GM15510 (cell line): ENCODE measurements around the gene MBOAT1.

Source experiments
- POLR2A ChIP-seq: IDR thresholded peaks from 3 replicates; pipeline ENCODE4 v1.6.1; 2011; ENCODE audit warnings: borderline replicate concordance; ENCODE audit not compliant: insufficient read length; ENCODE audit errors: extremely low read depth

Gene MBOAT1, protein sequence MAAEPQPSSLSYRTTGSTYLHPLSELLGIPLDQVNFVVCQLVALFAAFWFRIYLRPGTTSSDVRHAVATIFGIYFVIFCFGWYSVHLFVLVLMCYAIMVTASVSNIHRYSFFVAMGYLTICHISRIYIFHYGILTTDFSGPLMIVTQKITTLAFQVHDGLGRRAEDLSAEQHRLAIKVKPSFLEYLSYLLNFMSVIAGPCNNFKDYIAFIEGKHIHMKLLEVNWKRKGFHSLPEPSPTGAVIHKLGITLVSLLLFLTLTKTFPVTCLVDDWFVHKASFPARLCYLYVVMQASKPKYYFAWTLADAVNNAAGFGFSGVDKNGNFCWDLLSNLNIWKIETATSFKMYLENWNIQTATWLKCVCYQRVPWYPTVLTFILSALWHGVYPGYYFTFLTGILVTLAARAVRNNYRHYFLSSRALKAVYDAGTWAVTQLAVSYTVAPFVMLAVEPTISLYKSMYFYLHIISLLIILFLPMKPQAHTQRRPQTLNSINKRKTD

DNA sequence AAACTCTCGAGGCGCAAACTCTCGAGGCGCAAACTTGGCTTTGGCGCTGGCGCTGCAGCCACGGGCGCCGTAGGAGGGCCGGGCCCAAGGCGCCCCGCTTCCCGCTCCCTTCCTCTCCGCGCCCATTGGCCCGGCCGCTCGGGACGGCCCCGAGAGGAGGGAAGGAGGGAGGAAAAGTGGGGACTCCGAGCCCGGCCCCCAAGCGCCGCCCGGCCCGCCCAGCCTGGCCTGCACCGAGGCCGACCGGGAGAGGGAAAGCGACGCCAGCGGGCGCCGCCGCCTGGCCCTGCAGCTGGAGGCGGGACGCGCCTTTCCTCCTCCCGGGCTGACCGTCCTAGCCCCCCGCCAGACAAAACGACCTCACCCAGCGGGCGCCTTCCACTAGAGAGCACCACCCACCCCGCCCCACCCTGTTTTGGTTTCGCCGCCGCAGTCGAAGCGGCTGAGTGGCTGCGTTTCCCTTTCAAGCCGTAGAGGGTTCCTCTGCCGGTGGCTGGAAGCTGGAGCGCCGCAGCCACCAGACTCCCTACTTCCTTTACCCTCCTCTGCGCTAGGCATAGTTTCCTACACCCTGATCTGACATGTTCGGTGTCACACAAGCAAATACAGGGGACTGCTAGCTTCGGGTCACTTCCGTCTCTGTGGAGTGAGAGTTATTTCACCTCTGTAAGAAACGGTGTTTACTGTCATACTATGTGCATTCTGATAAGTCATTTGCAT lies at the start of gene MBOAT1:
Gene MBOAT1 (minus strand): TSS at position 78 of the 720 bp plus-strand sequence. CDS start 235 bp downstream, outside the sequence.
- peak; percentile 73 for TF ChIP-seq POLR2A

DNA sequence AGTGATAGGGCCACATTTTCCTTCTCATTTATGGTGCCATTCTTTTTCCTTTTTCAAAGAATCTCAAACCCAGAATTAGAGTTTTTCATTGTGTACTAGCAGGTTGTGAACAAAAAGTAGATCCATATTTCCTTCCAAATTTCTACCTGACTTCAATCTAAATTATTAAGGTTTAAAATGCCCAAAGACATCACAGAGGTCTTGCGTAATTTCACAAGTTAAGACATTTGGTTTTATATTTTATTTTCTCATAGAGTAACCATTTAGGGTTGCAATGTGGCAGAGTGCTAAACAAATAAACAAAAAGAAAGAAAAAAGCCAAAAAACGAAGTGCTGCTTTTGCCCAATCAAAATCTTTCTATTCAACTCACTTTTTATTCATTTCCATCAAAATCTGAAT lies 49.4 kb upstream of the MBOAT1 start:
- no peak for TF ChIP-seq POLR2A

DNA sequence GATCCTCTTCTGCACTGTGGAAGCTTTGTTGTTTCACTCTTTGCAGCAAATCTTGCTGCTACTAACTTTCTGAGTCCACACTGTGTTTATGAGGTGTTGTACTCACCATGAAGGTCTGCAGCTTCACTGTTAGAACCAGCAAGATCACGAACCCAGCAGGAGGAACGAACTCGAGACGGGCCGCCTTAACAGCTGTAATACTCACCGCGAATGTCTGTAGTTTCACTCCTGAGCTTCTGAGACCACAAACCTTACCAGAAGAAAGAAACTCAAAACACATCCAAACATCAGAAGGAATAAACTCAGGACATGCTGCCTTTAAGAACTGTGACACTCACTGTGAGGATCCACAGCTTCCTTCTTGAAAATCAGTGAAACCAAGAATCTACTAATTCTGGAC lies 48.1 kb upstream of the MBOAT1 start:
- TF ChIP-seq POLR2A, result no peak

DNA sequence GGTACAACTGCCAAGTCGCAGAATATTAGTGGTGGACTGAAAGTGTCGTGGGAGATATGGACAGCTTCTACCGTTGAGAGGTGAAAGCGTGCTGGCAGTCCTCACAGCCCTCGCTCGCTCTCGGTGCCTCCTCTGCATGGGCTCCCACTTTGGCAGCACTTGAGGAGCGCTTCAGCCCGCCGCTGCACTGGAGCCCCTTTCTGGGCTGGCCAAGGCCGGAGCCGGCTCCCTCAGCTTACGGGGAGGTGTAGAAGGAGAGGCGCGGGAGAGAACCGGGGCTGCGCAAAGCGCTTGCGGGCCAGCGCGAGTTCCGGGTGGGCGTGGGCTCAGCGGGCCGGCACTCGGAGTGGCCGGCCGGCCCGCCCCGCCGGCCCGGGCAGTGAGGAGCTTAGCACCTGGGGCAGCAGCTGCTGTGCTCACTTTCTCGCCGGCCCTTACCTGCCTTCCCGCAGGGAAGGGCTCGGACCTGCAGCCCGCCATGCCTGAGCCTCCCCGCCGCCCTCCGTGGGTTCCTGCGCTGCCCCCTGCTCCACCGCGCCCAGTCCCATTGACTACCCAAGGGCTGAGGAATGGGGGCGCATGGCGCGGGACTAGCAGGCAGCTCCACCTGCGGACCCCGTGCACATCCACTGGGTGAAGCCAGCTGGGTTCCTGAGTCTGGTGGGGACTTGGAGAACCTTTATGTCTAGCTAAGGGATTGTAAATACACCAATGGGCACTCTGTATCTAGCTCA lies 47.2 kb upstream of the MBOAT1 start:
- TF ChIP-seq POLR2A, result no peak

DNA sequence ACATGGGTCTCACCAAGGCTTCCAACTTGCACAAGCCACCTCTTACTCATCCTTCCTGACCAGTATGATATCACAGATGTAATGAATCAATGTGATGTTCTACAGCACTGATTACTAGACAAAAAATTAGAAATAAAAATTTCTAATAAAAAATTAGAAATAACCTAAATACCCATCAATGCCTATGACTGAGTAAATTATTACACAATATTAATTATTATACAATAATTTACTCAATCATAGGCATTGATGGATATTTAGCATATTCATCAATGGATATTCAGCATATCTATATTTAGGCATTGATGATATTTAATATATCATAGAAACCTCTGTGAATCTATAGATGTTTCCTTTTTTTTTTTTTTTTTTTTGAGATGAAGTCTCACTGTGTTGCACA lies 43.2 kb upstream of the MBOAT1 start:
- no peak for TF ChIP-seq POLR2A

DNA sequence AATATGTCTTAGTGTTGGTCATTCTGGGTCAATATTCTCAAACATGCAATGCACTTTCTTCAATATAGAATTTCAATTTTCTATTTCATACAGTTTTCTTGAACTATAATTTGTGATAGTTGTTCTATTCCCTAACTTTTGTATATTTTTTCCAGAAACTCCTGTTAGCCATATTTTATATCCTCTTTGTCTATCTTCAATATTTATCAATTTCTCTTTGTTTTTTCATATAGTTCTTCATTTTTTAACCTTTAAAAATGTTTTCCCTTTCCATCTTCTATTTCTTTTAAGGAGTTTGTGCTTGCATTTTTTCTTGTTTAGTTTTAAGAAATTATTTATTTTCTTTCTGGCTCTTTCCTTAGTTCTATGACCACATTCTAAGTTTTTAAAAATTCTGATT lies 42.0 kb upstream of the MBOAT1 start:
- TF ChIP-seq POLR2A, result no peak

DNA sequence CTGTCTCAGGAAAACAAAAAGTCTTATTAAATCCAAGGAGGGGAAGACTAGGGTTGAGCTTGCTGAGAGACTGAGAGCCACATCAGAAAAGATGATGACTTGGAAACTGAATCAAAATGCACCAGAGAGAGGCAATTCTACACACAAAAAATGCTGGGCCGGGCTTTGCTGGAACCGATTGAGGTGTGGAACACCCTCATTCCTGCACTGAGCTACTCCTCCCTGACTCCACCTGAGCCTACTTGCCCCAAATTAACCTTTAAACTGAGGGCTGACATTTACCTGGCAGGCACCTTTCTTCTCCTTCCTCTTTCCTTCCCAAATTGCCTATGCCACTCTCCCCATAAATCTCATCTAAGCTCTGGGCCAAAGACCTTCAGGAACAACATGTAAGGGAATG lies 40.8 kb upstream of the MBOAT1 start:
- TF ChIP-seq POLR2A, result no peak

DNA sequence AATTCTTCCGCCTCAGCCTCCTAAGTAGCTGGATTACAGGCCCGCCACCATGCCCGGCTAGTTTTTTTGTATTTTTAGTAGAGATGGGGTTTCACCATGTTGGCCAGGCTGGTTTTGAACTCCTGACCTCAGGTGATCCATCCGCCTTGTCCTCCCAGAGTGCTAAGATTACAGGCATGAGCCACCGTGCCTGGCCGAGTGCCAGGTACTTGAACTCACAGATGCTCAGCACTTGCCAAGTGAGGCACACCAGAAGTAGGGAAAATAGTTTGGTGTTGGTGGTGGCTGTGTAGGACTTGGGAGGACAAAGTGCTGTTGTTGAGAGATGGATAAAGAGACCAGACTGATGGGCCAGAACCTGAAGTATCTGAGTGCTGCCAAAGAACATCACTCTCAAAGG lies 40.0 kb upstream of the MBOAT1 start:
- no peak for TF ChIP-seq POLR2A

DNA sequence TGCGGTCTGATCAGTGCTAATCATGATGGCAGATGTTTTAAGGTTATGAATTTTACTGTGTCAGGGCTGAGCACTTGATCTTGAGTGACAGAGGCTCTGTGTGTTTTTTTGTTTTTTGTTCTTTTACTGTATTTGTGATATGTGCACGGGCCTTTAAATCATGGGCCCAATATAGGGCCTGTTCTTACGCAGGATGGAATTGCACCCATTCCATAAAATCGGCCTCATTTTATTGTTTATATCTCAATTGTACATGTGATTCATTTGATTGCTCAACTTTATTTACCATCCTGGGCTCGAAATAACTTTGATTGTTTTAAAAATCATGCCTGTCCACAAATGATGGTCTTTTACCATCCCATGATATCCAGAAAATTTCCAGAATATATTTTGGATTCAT lies 39.3 kb upstream of the MBOAT1 start:
- TF ChIP-seq POLR2A, result no peak

DNA sequence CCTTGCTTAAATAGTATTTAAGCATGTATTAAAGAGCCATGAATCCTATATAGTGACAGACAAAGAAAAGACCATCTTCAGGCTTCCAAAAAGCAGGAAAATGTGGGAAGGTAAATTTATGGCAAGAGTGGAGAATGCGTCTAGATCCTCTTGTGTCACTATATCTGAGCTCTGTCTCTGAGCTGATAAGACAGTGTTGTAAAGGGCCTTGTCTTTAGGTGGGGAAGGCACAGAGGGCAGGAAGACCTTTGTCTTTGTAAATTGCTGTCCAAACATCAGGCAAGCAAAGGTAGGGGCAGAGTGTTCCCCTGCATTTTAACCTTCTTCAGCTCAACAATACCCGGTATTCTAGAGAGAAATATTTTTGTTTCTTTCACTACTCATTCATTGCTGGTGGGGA lies 33.9 kb upstream of the MBOAT1 start:
- no peak for TF ChIP-seq POLR2A

DNA sequence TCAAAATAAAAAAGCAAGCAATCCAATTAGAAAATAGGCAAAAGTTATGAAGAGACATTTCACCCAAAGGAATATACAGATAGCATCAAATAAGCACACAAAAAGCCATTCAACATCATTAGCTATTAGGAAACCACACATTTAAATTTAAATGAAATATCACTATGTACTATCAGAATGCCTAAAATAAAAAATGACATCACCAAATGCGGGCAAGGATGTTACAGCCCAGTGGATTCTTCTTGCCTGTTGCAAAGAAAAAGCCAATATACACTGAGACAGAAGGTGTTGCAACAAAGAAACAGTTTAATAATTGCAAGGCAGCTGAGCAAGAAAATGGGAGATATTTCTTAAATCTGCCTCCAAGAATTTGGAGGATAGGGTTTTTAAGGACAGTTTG lies 31.0 kb upstream of the MBOAT1 start:
- no peak for TF ChIP-seq POLR2A

DNA sequence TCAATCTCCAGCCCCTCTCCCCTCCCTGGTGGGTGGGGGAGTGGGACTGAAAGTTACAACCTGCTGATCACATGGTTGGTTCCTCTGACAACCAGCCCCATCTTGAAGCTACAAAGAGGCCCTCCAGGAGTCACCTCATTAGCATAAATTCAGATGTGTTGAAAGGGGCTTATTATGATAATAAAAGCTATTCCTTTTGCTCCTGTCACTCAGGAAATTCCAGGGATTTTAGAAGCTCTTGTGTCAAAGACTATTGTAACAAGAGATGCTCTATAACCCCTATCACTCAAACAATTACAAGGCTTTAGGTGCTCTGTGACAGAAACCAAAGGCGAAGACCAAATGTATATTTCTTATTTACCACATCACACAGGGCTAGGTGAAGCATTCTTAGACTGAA lies 30.1 kb upstream of the MBOAT1 start:
- no peak for TF ChIP-seq POLR2A

DNA sequence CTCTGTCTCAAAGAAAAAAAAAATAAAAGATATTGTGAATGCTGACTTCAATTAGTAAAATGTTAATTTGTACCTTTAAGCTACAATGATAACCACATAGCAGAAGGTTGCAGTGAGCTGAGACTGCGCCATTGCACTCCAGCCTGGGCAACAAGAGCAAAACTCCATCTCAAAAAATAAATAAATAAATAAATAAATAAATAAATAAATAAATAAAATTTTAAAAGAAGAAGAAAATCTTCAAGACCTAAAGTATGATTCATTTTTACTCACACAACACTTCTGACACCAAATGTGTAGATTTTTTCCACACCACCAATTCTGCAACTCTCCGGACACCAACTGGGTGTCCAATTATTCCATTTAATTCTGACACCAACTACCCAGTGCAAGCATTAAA lies 28.8 kb upstream of the MBOAT1 start:
- TF ChIP-seq POLR2A, result no peak

DNA sequence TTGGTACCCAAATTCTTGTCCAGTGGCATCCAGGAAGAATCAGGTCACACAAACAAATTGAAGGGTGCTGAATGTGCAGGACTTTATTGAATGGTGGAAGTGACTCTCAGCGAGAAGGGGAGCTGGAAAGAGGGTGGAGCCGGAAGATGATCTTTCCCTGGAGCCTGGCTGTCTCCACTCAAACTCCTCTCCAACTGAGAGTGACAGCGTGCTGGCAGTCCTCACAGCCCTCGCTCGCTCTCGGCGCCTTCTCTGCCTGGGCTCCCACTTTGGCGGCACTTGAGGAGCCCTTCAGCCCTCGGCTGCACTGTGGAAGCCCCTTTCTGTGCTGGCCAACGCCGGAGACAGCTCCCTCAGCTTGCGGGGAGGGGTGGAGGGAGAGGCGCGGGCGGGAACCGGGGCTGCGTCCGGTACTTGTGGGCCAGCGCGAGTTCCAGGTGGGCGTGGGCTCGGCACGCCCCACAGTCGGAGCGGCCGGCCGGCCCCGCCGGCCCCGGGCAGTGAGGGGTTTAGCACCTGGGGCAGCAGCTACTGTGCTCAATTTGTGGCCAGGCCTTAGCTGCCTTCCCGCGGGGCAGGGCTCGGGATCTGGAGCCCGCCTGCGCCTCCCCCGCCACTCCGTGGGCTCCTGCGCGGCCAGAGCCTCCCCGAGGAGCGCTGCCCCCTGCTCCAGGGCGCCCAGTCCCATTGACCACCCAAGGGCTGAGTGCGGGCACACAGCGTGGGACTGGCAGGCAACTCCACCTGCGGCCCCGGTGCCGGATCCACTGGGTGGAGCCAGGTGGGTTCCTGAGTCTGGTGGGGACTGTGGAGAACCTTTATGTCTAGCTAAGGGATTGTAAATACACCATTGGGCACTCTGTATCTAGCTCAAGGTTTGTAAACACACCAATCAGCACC lies 26.7 kb upstream of the MBOAT1 start:
- no peak for TF ChIP-seq POLR2A
